ENCODE results near the gene SNX10. TPM values are rescaled to one million over a fixed set of nuclear protein-coding genes. Genes with fewer than 3 reads are reported as not detected.
"Not testable (repeated sequence)": the region's sequence is repeated elsewhere in the genome, so short reads cannot be mapped to it uniquely, and the experiment has no call there.

Gene SNX10, protein sequence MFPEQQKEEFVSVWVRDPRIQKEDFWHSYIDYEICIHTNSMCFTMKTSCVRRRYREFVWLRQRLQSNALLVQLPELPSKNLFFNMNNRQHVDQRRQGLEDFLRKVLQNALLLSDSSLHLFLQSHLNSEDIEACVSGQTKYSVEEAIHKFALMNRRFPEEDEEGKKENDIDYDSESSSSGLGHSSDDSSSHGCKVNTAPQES
- polyA plus RNA-seq (2013, experiment 1 of 2), result 9.4 TPM
- polyA plus RNA-seq (2013, experiment 2 of 2), result 9.6 TPM

DNA sequence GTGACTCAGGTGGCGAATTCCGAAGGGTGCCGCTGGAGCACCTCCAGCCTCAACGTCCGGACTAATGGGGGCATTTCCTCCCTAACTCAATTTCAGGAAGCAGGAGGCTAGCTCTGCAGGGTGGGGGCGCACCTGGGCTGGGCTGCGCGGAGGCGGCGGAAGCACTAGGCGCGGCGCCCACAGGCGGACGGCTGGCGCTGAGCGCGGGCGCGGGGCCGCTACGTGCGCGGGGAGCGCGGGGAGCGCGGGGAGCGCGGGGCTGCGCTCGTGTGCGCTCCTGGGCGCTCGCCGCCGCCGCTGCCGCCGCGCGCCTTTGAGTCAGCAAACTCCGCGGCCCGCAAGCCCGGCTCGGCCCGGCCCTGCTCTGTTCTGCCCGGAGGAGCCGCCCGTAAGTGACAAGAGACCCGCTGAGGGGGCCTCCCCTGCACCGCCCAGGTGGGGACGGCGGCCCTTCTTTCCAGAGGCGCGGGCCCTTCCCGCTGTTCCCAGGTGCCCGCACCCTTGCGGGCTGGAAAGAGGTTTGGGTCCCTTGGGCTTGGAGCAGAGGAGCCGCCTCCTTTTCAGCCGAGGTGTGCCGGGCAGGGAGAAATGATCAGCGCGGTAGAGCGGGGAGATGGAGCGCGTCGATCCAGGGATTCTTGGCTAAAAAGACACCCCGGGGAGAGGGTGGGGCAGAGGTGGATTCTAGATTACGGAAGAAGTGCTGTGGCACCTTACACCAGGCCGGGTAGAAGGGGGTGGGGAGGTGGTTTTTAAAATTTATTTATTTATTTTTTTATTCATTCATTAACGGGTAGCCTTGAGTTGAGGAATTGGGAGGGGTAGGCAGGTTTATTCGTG, at the start of gene SNX10:
SNX10 (plus strand) TSS at position 164 of the 840 bp plus-strand sequence. CDS start 54,581 bp downstream, outside the sequence.
- Histone ChIP-seq H3K27me3 (ENCODE audit: control insufficient read depth in 3 of 3, insufficient read depth in 3 of 3, low read depth in 1 of 3, low read length in 3 of 3) (peaks cover 0 to 35% (median 0%) of the 10 kb centered on the region in 3 experiments), H3K4ac (ENCODE audit: low read length) (no peak within 1 kb of the TSS), H3K36me3 (replicated peaks in 1 of 2; ENCODE audit: control insufficient read depth in 2 of 2, insufficient read depth in 2 of 2, low read length in 2 of 2) (no peaks in the 10 kb centered on the region), H3K79me1 (ENCODE audit: low read depth, low read length) (no peaks in the 10 kb centered on the region), H4K8ac (ENCODE audit: low read depth, low read length) (no peak within 1 kb of the TSS), H4K91ac (ENCODE audit: low read depth, low read length, poor library complexity) (no peak within 1 kb of the TSS), H2BK12ac (ENCODE audit: low read length) (no peak within 1 kb of the TSS), H3K9me3 (replicated peaks in 1 of 2; ENCODE audit: control insufficient read depth in 2 of 2, insufficient read depth in 1 of 2, low read depth in 1 of 2, low read length in 2 of 2) (no peaks in the 10 kb centered on the region), H3K23ac (ENCODE audit: low read depth, low read length, poor library complexity) (peak within 1 kb of the TSS; percentile 43), H3K27ac (replicated peaks; ENCODE audit: low read length) (no peak within 1 kb of the TSS), H2BK120ac (ENCODE audit: low read depth, low read length) (no peak within 1 kb of the TSS), H3K4me1 (ENCODE audit: control insufficient read depth in 2 of 2, insufficient read depth in 1 of 2, low read depth in 1 of 2, low read length in 2 of 2) (peaks cover 0 to 6% of the 10 kb centered on the region in 2 donors), H2BK15ac (ENCODE audit: low read length) (no peak within 1 kb of the TSS), H3K4me3 (ENCODE audit: low read length in 2 of 2) (peak within 1 kb of the TSS; percentile 40 to 88), H2AK5ac (ENCODE audit: low read depth, low read length) (no peak within 1 kb of the TSS), H3K14ac (ENCODE audit: low read length) (no peak within 1 kb of the TSS), H3K4me2 (ENCODE audit: insufficient read depth, low read length, poor library complexity, severe bottlenecking) (peak within 1 kb of the TSS; percentile 91), H2BK5ac (ENCODE audit: low read length) (peak within 1 kb of the TSS; percentile 87), H2AFZ (ENCODE audit: low read length) (peak within 1 kb of the TSS; percentile 96), H3K9ac (ENCODE audit: low read depth, low read length, poor library complexity) (peak within 1 kb of the TSS; percentile 72), H3K18ac (ENCODE audit: low read length) (peak within 1 kb of the TSS; percentile 94)
- DNase-seq (ENCODE audit: low spot score), result peak; percentile 36
- no CpG with 5 or more reads among the region's 74 CpGs for WGBS, 2 donors (ENCODE audit: extremely low coverage in 2 of 2, insufficient read length in 2 of 2, insufficient replicate concordance in 1 of 2)

GRCh38 chr7:26245150-26245549, 46.5 kb upstream of the SNX10 start:
- Histone ChIP-seq H3K4me3 (ENCODE audit: low read length in 2 of 2) (no peak overlapping the region), H3K18ac (ENCODE audit: low read length) (no peak overlapping the region), H3K27ac (replicated peaks; ENCODE audit: low read length) (no peak overlapping the region), H2AK5ac (ENCODE audit: low read depth, low read length) (no peak overlapping the region), H3K36me3 (replicated peaks in 1 of 2; ENCODE audit: control insufficient read depth in 2 of 2, insufficient read depth in 2 of 2, low read length in 2 of 2) (no peaks in the 10 kb centered on the region), H3K4me1 (ENCODE audit: control insufficient read depth in 2 of 2, insufficient read depth in 1 of 2, low read depth in 1 of 2, low read length in 2 of 2) (no peaks in the 10 kb centered on the region), H3K27me3 (ENCODE audit: control insufficient read depth in 3 of 3, insufficient read depth in 3 of 3, low read depth in 1 of 3, low read length in 3 of 3) (peaks cover 0 to 12% (median 0%) of the 10 kb centered on the region in 3 experiments), H2BK15ac (ENCODE audit: low read length) (no peak overlapping the region), H3K4me2 (ENCODE audit: insufficient read depth, low read length, poor library complexity, severe bottlenecking) (no peak overlapping the region), H3K4ac (ENCODE audit: low read length) (no peak overlapping the region), H3K9me3 (replicated peaks in 1 of 2; ENCODE audit: control insufficient read depth in 2 of 2, insufficient read depth in 1 of 2, low read depth in 1 of 2, low read length in 2 of 2) (no peaks in the 10 kb centered on the region), H2BK120ac (ENCODE audit: low read depth, low read length) (no peak overlapping the region), H3K9ac (ENCODE audit: low read depth, low read length, poor library complexity) (no peak overlapping the region), H3K23ac (ENCODE audit: low read depth, low read length, poor library complexity) (no peak overlapping the region), H3K79me1 (ENCODE audit: low read depth, low read length) (no peaks in the 10 kb centered on the region), H4K8ac (ENCODE audit: low read depth, low read length) (no peak overlapping the region), H3K14ac (ENCODE audit: low read length) (no peak overlapping the region), H2BK12ac (ENCODE audit: low read length) (no peak overlapping the region), H2BK5ac (ENCODE audit: low read length) (no peak overlapping the region), H4K91ac (ENCODE audit: low read depth, low read length, poor library complexity) (no peak overlapping the region), H2AFZ (ENCODE audit: low read length) (no peak overlapping the region)
- DNase-seq (ENCODE audit: low spot score), result no peak
- WGBS, 2 donors (ENCODE audit: extremely low coverage in 2 of 2, insufficient read length in 2 of 2, insufficient replicate concordance in 1 of 2), result no CpG with 5 or more reads among the region's 13 CpGs

- DNase-seq (ENCODE audit: low spot score), result no peak
- Histone ChIP-seq H2BK15ac (ENCODE audit: low read length) (no peak overlapping the region), H2BK5ac (ENCODE audit: low read length) (no peak overlapping the region), H4K8ac (ENCODE audit: low read depth, low read length) (no peak overlapping the region), H3K4me3 (ENCODE audit: low read length in 2 of 2) (no peak overlapping the region), H3K14ac (ENCODE audit: low read length) (no peak overlapping the region), H3K4me1 (ENCODE audit: control insufficient read depth in 2 of 2, insufficient read depth in 1 of 2, low read depth in 1 of 2, low read length in 2 of 2) (no peaks in the 10 kb centered on the region), H3K4me2 (ENCODE audit: insufficient read depth, low read length, poor library complexity, severe bottlenecking) (no peak overlapping the region), H2BK12ac (ENCODE audit: low read length) (no peak overlapping the region), H3K18ac (ENCODE audit: low read length) (no peak overlapping the region), H3K9me3 (replicated peaks in 1 of 2; ENCODE audit: control insufficient read depth in 2 of 2, insufficient read depth in 1 of 2, low read depth in 1 of 2, low read length in 2 of 2) (no peaks in the 10 kb centered on the region), H3K4ac (ENCODE audit: low read length) (no peak overlapping the region), H3K79me1 (ENCODE audit: low read depth, low read length) (no peaks in the 10 kb centered on the region), H4K91ac (ENCODE audit: low read depth, low read length, poor library complexity) (no peak overlapping the region), H3K36me3 (replicated peaks in 1 of 2; ENCODE audit: control insufficient read depth in 2 of 2, insufficient read depth in 2 of 2, low read length in 2 of 2) (no peaks in the 10 kb centered on the region), H3K23ac (ENCODE audit: low read depth, low read length, poor library complexity) (no peak overlapping the region), H3K9ac (ENCODE audit: low read depth, low read length, poor library complexity) (no peak overlapping the region), H2AFZ (ENCODE audit: low read length) (peak overlapping the region; percentile 27), H2AK5ac (ENCODE audit: low read depth, low read length) (no peak overlapping the region), H3K27me3 (ENCODE audit: control insufficient read depth in 3 of 3, insufficient read depth in 3 of 3, low read depth in 1 of 3, low read length in 3 of 3) (peaks cover 0 to 9% (median 0%) of the 10 kb centered on the region in 3 experiments), H3K27ac (replicated peaks; ENCODE audit: low read length) (no peak overlapping the region), H2BK120ac (ENCODE audit: low read depth, low read length) (no peak overlapping the region)
- WGBS, 2 donors (ENCODE audit: extremely low coverage in 2 of 2, insufficient read length in 2 of 2, insufficient replicate concordance in 1 of 2), result no CpG with 5 or more reads among the region's 12 CpGs
These were observed 41.4 kb upstream of the SNX10 start for GRCh38 chr7:26250239-26250638.

DNA sequence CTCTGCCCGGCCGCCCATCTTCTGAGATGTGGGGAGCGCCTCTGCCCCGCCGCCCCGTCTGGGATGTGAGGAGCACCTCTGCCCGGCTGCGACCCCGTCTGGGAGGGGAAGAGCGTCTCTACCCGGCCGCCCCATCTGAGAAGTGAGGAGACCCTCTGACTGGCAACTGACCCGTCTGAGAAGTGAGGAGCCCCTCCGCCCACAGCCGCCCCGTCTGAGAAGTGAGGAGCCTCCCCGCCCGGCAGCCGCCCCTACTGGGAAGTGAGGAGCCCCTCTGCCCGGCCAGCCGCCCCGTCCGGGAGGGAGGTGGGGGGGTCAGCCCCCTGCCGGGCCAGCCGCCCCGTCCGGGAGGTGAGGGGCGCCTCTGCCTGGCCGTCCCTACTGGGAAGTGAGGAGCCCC, 29.8 kb upstream of the SNX10 start:
- not testable (repeated sequence) for H3K9me3 ChIP-seq (replicated peaks in 1 of 2; ENCODE audit: control insufficient read depth in 2 of 2, insufficient read depth in 1 of 2, low read depth in 1 of 2, low read length in 2 of 2); H2AFZ ChIP-seq (ENCODE audit: low read length); H4K8ac ChIP-seq (ENCODE audit: low read depth, low read length); H3K79me1 ChIP-seq (ENCODE audit: low read depth, low read length); H3K36me3 ChIP-seq (replicated peaks in 1 of 2; ENCODE audit: control insufficient read depth in 2 of 2, insufficient read depth in 2 of 2, low read length in 2 of 2); H3K9ac ChIP-seq (ENCODE audit: low read depth, low read length, poor library complexity); H3K23ac ChIP-seq (ENCODE audit: low read depth, low read length, poor library complexity); H2BK12ac ChIP-seq (ENCODE audit: low read length); H3K4ac ChIP-seq (ENCODE audit: low read length); DNase-seq (ENCODE audit: low spot score); H3K27me3 ChIP-seq (ENCODE audit: control insufficient read depth in 3 of 3, insufficient read depth in 3 of 3, low read depth in 1 of 3, low read length in 3 of 3); H3K27ac ChIP-seq (replicated peaks; ENCODE audit: low read length); H2BK15ac ChIP-seq (ENCODE audit: low read length); H3K4me1 ChIP-seq (ENCODE audit: control insufficient read depth in 2 of 2, insufficient read depth in 1 of 2, low read depth in 1 of 2, low read length in 2 of 2); H2AK5ac ChIP-seq (ENCODE audit: low read depth, low read length); H4K91ac ChIP-seq (ENCODE audit: low read depth, low read length, poor library complexity); H3K4me2 ChIP-seq (ENCODE audit: insufficient read depth, low read length, poor library complexity, severe bottlenecking); H2BK120ac ChIP-seq (ENCODE audit: low read depth, low read length); H3K4me3 ChIP-seq (ENCODE audit: low read length in 2 of 2); H3K14ac ChIP-seq (ENCODE audit: low read length); H3K18ac ChIP-seq (ENCODE audit: low read length); H2BK5ac ChIP-seq (ENCODE audit: low read length)
- no CpG with 5 or more reads among the region's 29 CpGs for WGBS, 2 donors (ENCODE audit: extremely low coverage in 2 of 2, insufficient read length in 2 of 2, insufficient replicate concordance in 1 of 2)

All from neuronal stem cell (in vitro differentiated cells).